Kidney (tissue), 22 donors: ENCODE data around the gene UBE2N. TPM values are rescaled to one million over a fixed set of nuclear protein-coding genes. Genes with fewer than 3 reads are reported as not detected.

Experiments
- DNase-seq, 5 donors: peaks; one replicate each; pipeline ENCODE4 v3.0.0-alpha.2; 2013 to 2020
- FAIRE-seq: peaks from 2 replicates; lab custom pipeline; 2012; peaks lifted over from hg19 to GRCh38; lab: Jason Lieb, UNC
- H3K27ac ChIP-seq, 2 donors: one replicate each; pipeline ENCODE4 v1.7.0; 2013; ENCODE audit warnings: low read depth in 2 of 2, low read length in 2 of 2, inconsistent platforms in 1 of 2
- H3K27me3 ChIP-seq: one replicate; pipeline ENCODE4 v1.7.1; 2013; ENCODE audit warnings: low read length, inconsistent platforms; ENCODE audit not compliant: control insufficient read depth, insufficient read depth
- H3K36me3 ChIP-seq, 3 donors: one replicate each; pipeline versions ENCODE4 v1.7.0 to v1.7.1; 2013; ENCODE audit warnings: low read length in 3 of 3, control low read depth in 1 of 3, inconsistent platforms in 1 of 3; ENCODE audit not compliant: insufficient read depth in 3 of 3, control insufficient read depth in 2 of 3
- H3K4me1 ChIP-seq, 3 donors: one replicate each; pipeline versions ENCODE4 v1.7.0 to v1.7.1; 2013; ENCODE audit warnings: low read length in 3 of 3, inconsistent platforms in 1 of 3, low read depth in 1 of 3; ENCODE audit not compliant: control insufficient read depth in 2 of 3, insufficient read depth in 2 of 3
- H3K4me3 ChIP-seq, 3 donors: one replicate each; pipeline versions ENCODE4 v1.7.0 to v1.8.1; 2013; ENCODE audit warnings: low read length in 3 of 3, control low read depth in 1 of 3, inconsistent platforms in 1 of 3
- H3K9ac ChIP-seq, 3 donors: one replicate each; pipeline versions ENCODE4 v1.7.0 to v1.7.1; 2013; ENCODE audit warnings: low read length in 3 of 3, control low read depth in 1 of 3, inconsistent platforms in 1 of 3
- H3K9me3 ChIP-seq, 3 donors: one replicate each; pipeline versions ENCODE4 v1.7.0 to v1.7.1; 2013; ENCODE audit warnings: low read length in 3 of 3, control low read depth in 1 of 3, inconsistent platforms in 1 of 3; ENCODE audit not compliant: control insufficient read depth in 2 of 3, insufficient read depth in 1 of 3
- intact Hi-C: fragments of 100-400 bp; cut with DNase I; formaldehyde crosslinking; loops from one replicate; pipeline ENCODE4 v1.11.1; 2022
- long read RNA-seq, 10 donors: library from polyadenylated mRNA in 1 of 10; unstranded in 1 of 10; transcript quantifications; one replicate each; pipeline ENCODE4 v2.0.0 and lab custom pipeline, GENCODE V29; 2021 to 2026
- polyA plus RNA-seq: library from polyadenylated mRNA; stranded (reverse); fragments of 350-450 nt; fragmentation: Illumina TruSeq; extraction: RNeasy Lipid Tissue Mini Kit (QIAGEN cat#74804); gene quantifications from one replicate; pipeline ENCODE4 v1.2.3, GENCODE V29; 2014; ENCODE audit warnings: low read depth, low replicate concordance; ENCODE audit not compliant: insufficient read depth
- total RNA-seq: library from RNA; stranded (reverse); fragmentation: NEBNext Ultra II Directional; extraction: Animal tissue kit (Norgen Biotek cat#: 25700); gene quantifications from one replicate; pipeline ENCODE4 v1.2.1, GENCODE V29; 2021
- TF ChIP-seq, protein P1 (sequence below): IDR thresholded peaks from 3 replicates; pipeline ENCODE4 v1.5.1; 2012; ENCODE audit warnings: mild to moderate bottlenecking, moderate library complexity, borderline replicate concordance; ENCODE audit not compliant: insufficient read depth; ENCODE audit errors: extremely low read depth
- donor health status: control.
- donor health status: control.
- donor health status: control.
- donor health status: control.
- donor health status: control.
- donor health status: DM: yes; HTN: yes; CAD: no.
- donor health status: Normal renal cell carcinoma (clear cell type).

UBE2N gene
- total RNA-seq (84.7 TPM), polyA plus RNA-seq (97.3 TPM)
- long read RNA-seq, donor 1, full-length matches to known transcripts: 51 of 64 reads
- long read RNA-seq, donor 1, partial matches to known transcripts: 13 of 64 reads
- long read RNA-seq, donor 1, other reads (novel, unspliced or antisense): 0 of 64 reads
- long read RNA-seq, donor 2, full-length matches to known transcripts: 41 of 58 reads
- long read RNA-seq, donor 2, partial matches to known transcripts: 0 of 58 reads
- long read RNA-seq, donor 2, other reads (novel, unspliced or antisense): 17 of 58 reads
- long read RNA-seq, donor 3, full-length matches to known transcripts: 49 of 55 reads
- long read RNA-seq, donor 3, partial matches to known transcripts: 6 of 55 reads
- long read RNA-seq, donor 3, other reads (novel, unspliced or antisense): 0 of 55 reads
- long read RNA-seq, donor 4, full-length matches to known transcripts: 56 of 56 reads
- long read RNA-seq, donor 4, partial matches to known transcripts: 0 of 56 reads
- long read RNA-seq, donor 4, other reads (novel, unspliced or antisense): 0 of 56 reads
- long read RNA-seq, donor 5, full-length matches to known transcripts: 3 of 3 reads
- long read RNA-seq, donor 5, partial matches to known transcripts: 0 of 3 reads
- long read RNA-seq, donor 5, other reads (novel, unspliced or antisense): 0 of 3 reads
- long read RNA-seq, donor 6, full-length matches to known transcripts: 106 of 120 reads
- long read RNA-seq, donor 6, partial matches to known transcripts: 14 of 120 reads
- long read RNA-seq, donor 6, other reads (novel, unspliced or antisense): 0 of 120 reads
- long read RNA-seq, donor 7, full-length matches to known transcripts: 43 of 55 reads
- long read RNA-seq, donor 7, partial matches to known transcripts: 5 of 55 reads
- long read RNA-seq, donor 7, other reads (novel, unspliced or antisense): 7 of 55 reads
- long read RNA-seq, donor 8, full-length matches to known transcripts: 48 of 60 reads
- long read RNA-seq, donor 8, partial matches to known transcripts: 12 of 60 reads
- long read RNA-seq, donor 8, other reads (novel, unspliced or antisense): 0 of 60 reads
- long read RNA-seq, donor 9, full-length matches to known transcripts: 27 of 32 reads
- long read RNA-seq, donor 9, partial matches to known transcripts: 5 of 32 reads
- long read RNA-seq, donor 9, other reads (novel, unspliced or antisense): 0 of 32 reads
- long read RNA-seq, donor 10, full-length matches to known transcripts: 36 of 36 reads
- long read RNA-seq, donor 10, partial matches to known transcripts: 0 of 36 reads
- long read RNA-seq, donor 10, other reads (novel, unspliced or antisense): 0 of 36 reads

DNA sequence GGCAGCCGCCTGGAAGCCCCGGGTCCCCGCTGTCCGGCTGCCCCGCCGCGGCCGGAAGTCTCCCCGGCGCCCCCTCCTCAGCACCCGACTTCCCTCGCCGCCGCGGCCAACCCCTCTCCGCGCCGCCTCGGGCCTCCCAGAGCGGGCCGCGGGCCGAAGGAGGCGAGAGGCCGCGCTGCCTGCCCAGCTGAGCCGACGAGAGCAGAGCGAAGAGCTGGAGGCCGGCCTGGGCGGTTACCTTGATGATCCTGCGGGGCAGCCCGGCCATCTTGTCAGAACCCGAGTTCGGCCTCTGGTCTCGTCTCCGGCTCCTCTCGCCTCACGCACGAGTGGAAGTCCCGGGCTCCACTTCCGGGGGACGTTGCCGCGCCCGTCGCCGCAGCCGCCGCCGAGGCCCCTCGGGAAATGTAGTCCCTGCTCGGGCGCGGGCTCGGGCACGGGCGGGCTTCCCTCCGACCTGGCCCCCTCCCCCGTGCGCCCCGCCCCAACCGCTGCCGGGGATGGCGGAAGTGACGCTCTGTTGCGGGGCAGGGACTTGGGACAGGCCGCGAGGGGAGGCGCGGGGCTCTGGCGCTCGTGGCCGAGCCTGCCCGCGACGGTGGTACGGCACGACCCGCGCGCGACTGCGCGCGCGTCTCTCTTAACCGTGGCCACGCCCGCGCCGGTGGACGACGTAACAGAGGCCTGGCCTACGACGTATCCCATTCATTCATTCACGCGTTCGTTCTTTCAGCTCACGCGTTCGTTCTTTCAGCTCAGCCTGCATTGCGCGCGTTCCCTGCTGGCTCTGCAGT, at the start of gene UBE2N:
Gene UBE2N, minus strand, starts transcription at position 331 of the 794 bp plus-strand sequence. Its CDS starts 63 bp downstream, at position 268.
- H3K4me1 ChIP-seq: peaks cover 0 to 20% (median 7%) of the 10 kb centered on the region in 3 donors
- no peaks in the 10 kb centered on the region for H3K27me3 ChIP-seq
- FAIRE-seq (no peak), DNase-seq (peak; percentile 97 to 99 (median 98))
- peak within 1 kb of the TSS; percentile 81 to 83 for H3K27ac ChIP-seq
- no peaks in the 10 kb centered on the region for H3K9me3 ChIP-seq
- intact Hi-C loops: no loop called here
- peak within 1 kb of the TSS; percentile 70 to 95 (median 81) for H3K9ac ChIP-seq
- TF ChIP-seq, protein P1, sequence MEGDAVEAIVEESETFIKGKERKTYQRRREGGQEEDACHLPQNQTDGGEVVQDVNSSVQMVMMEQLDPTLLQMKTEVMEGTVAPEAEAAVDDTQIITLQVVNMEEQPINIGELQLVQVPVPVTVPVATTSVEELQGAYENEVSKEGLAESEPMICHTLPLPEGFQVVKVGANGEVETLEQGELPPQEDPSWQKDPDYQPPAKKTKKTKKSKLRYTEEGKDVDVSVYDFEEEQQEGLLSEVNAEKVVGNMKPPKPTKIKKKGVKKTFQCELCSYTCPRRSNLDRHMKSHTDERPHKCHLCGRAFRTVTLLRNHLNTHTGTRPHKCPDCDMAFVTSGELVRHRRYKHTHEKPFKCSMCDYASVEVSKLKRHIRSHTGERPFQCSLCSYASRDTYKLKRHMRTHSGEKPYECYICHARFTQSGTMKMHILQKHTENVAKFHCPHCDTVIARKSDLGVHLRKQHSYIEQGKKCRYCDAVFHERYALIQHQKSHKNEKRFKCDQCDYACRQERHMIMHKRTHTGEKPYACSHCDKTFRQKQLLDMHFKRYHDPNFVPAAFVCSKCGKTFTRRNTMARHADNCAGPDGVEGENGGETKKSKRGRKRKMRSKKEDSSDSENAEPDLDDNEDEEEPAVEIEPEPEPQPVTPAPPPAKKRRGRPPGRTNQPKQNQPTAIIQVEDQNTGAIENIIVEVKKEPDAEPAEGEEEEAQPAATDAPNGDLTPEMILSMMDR: no peak
- H3K36me3 ChIP-seq: no peaks in the 10 kb centered on the region
- peak within 1 kb of the TSS; percentile 69 to 89 (median 79) for H3K4me3 ChIP-seq

DNA sequence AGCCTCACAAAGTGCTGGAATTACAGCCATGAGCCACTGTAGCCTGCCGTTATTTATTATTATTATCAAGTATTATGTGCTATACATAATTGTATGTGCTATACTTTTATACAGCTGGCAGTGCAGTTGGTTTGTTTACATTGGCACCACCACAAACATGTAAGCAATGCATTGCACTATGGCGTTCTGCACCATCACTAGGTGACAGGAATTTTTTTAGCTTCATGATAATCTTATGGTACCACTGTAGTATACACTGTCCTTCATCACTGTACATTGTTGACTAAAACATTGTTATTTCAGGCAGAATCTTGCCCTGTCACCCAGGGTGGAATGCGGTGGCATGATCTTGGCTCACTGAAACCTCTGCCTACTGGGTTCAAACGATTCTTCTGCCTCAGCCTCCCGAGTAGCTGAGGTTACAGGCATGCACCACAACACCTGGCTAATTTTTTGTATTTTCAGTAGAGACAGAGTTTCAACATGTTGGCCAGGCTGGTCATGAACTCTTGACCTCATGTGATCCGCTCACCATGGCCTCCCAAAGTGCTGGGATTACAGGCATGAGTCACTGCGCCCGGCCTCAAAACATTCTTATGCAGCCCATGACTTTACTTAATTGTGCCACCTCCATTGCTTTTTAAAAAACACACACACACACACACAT, 42.7 kb upstream of the UBE2N start:
- Histone ChIP-seq H3K27me3 (no peaks in the 10 kb centered on the region), H3K4me3 (no peak overlapping the region), H3K4me1 (no peaks in the 10 kb centered on the region), H3K27ac (no peak overlapping the region), H3K9ac (no peak overlapping the region), H3K9me3 (no peaks in the 10 kb centered on the region), H3K36me3 (peaks cover 12 to 31% (median 18%) of the 10 kb centered on the region in 3 donors)
- FAIRE-seq (no peak), DNase-seq (no peak)
- intact Hi-C loops: no loop called here
- TF ChIP-seq, protein P1: no peak
